ENCODE measurements around the gene ABCC3.

GRCh38 chr17:50710650-50711049, 76.0 kb downstream of the ABCC3 start:
- no peak for TF ChIP-seq CTCF (IDR thresholded peaks at IDR 0.05)
- no peak for TF ChIP-seq ZFX (IDR thresholded peaks at IDR 0.05; ENCODE audit: borderline replicate concordance)

Data from 22Rv1 (cell line).